ENCODE data around the gene CD82.
"Not testable (repeated sequence)": the region's sequence is repeated elsewhere in the genome, so short reads cannot be mapped to it uniquely, and the experiment has no call there.

CD82 gene

DNA sequence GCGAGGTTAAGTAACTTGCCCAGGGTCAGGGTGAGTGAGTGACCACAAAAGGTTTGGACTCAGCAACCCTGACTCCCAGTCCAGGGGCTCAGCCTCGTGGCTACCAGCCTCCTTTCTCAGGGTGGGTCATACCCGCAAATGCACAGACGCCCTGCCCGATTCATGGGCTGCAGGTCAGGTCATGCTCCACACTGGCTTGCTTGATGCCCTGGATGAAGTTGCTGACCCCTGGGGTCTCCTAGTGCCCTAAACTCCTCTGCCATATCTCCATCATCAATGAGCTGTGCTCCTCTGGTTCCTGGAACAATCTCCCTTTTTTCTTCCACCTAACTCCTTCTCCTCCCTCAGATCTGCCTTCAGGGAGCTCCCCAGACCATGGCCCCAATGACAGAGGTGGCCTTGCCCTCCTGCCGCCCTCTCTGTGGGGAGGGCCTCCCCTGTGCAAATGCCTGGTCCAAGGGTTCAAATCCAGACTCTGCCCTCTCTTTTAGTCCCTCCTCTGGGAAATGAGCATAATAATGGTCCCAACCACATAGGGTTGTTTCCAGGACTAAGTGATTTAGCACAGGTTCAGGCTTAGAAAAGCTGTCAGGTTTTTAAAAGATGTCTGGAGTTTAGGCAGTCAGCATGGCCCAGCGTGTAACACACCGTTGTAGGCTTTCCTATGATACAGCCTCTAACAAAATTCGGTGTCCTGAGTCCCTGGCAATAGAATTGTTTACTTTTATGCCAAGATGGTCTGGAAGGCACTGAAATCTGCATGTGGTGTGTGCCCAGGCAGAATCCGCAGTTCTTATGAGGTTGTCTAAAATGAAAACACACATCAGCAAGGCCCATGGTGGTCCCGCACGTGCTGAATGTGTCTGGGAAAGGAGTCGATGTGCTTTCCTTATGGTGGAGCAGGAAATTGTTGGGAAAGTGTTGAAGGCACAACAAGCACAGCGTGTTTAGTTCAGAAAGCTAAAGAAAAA is 63.6 kb downstream of the CD82 start:
- DNase-seq (ENCODE audit: extremely low read depth in 1 of 2, low read depth in 1 of 2), result no peak

DNA sequence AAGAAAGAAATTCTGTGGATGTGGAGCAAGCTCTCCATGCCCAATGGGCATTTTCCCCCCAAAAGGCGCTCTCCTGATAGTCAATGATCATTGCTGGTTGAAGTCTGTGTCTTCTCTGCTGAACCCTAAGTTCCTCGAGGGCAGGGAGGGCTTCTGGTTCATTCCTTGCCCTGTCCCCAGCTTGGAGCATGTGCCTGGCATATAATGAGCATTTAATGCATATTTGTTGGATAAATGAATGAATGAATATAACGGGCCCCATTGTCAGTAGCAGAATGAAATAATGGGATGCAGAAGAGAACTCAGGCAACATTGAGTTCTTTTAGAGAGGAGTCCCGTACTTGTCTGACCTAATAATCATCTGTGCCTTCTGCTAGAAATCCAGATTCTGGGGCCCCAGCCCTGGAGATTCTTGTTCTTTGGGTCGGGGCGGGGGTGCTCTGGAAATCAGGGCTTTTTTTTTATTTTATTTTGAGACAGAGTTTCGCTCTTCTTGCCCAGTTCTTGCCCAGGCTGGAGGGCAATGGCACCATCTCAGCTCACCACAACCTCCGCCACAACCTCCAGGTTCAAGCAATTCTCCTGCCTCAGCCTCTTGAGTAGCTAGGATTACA is 64.4 kb downstream of the CD82 start:
- DNase-seq (ENCODE audit: extremely low read depth in 1 of 2, low read depth in 1 of 2), result no peak

- DNase-seq (ENCODE audit: extremely low read depth in 1 of 2, low read depth in 1 of 2), result no peak
Measured at GRCh38 chr11:44630511-44631210, 65.2 kb downstream of the CD82 start.

GRCh38 chr11:44631831-44632230 is 66.4 kb downstream of the CD82 start:
- no peak for DNase-seq (ENCODE audit: extremely low read depth in 1 of 2, low read depth in 1 of 2)

GRCh38 chr11:44632466-44633123 is 67.1 kb downstream of the CD82 start:
- DNase-seq (ENCODE audit: extremely low read depth in 1 of 2, low read depth in 1 of 2), result no peak

GRCh38 chr11:44633641-44634040 is 68.2 kb downstream of the CD82 start:
- DNase-seq (ENCODE audit: extremely low read depth in 1 of 2, low read depth in 1 of 2), result no peak

DNA sequence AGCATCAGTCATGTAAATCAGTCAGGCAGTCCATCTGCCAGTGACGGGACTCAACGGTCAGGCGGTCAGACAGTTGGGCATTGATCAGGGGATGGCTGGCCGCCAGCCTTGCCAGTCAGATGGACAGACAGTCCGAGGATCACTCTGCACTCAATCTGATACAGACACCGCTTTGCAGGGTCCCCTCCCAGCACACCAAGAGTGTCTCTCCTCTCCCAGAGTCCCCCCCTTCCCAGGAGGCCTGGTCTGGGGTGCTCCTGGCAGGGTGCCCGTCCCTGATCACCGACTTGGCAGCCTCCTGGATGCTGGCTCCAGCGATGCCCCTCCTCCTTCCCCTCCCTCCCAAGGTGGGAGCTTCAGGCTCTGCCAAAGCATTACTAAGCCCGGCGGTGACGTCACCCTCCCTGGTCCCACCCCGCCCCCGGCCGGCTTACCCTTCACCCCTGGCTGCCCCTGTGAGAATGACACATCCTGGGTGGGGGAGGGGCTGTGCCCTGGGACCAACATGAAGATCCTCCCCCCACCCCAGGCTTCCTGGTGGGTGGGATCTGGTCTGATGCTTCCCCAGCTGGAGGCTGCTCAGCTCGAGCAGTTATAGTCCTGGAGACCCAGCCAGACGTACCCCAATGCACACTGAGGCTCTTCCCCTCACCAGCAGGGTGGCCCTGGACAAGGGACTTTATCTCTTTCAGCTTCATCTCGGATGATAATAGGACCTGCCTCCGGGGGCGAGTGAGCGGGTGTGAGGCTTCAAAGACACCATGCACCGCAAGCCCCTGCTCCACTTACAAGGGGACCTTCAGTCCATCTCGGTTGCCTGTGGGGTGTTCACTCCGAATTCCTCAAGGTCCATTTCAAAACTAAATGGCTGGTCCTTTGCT is 69.2 kb downstream of the CD82 start:
- peak in 1 of 2 donors; percentile 44 for DNase-seq (ENCODE audit: extremely low read depth in 1 of 2, low read depth in 1 of 2)

DNA sequence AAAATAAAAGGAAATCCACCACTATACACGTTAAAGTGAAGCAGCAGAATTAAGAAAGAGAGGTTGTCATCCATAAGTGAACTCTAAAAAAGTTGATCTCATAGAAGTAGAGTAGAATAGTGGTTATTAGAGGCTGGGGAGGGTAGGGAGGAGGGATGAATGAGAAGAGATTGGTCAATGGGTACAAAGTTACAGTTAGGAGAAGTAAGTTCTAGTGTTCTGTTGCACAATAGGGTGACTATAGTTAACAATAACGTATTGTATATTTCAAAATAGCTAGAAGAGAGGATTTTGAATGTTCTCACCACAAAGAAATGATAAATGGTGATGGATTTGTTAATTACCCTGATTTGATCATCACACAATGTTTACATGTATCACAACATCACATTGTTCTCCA is 72.0 kb downstream of the CD82 start:
- DNase-seq (ENCODE audit: extremely low read depth in 1 of 2, low read depth in 1 of 2), result no peak

DNA sequence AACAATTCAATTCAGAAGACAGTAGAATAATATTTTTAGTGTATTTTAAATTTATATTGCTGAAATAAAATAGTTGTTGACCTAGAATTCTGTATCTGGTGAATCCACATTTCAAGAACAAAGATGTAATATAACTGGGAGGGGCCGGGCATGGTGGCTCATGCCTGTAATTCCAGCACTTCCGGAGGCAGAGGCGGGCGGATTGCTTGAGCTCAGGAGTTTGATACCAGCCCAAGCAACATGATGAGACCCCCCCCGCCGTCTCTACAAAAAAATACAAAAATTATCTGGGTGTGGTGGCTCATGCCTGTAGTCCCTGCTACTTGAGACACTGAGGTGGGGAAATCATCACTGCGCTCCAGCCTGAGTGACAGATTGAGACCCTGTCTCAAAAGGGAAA is 72.6 kb downstream of the CD82 start:
- DNase-seq (ENCODE audit: extremely low read depth in 1 of 2, low read depth in 1 of 2), result no peak

DNA sequence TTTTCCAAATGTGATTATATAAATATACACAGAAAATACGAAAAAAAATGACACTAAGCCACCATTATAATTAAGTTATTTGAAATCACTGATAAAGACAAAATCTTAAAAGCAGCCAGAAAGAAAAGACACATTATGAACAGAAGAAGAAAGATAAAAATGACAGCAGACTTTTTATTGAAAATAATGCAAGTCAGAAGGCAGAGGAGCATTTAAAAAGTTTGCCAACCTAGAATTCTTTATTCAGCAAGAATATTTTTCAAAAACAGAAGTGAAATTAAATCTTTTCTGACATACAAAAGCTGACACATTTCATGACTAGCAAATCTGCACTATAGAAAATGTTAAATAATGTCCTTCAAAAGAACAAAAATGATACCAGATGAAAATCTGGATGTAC is 77.8 kb downstream of the CD82 start:
- no peak for DNase-seq (ENCODE audit: extremely low read depth in 1 of 2, low read depth in 1 of 2)

DNA sequence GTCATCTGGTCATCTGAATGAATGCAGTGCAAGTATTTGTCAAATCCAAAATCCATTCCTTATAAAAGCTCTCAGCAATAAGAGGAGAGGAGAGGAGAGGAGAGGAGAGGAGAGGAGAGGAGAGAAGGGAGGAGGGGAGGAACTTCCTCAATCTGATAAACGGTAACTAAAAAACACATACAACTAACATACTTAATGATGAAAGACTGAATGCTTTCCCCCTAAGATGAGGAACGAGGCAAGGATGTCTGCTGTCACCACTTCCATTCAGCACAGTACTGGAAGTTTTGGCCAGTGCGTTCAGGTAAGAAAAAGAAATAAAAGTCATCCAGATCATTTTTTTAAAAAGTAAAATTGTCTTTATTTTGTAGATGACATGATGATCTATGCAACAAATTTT is 80.4 kb downstream of the CD82 start:
- no peak for DNase-seq (ENCODE audit: extremely low read depth in 1 of 2, low read depth in 1 of 2)

DNA sequence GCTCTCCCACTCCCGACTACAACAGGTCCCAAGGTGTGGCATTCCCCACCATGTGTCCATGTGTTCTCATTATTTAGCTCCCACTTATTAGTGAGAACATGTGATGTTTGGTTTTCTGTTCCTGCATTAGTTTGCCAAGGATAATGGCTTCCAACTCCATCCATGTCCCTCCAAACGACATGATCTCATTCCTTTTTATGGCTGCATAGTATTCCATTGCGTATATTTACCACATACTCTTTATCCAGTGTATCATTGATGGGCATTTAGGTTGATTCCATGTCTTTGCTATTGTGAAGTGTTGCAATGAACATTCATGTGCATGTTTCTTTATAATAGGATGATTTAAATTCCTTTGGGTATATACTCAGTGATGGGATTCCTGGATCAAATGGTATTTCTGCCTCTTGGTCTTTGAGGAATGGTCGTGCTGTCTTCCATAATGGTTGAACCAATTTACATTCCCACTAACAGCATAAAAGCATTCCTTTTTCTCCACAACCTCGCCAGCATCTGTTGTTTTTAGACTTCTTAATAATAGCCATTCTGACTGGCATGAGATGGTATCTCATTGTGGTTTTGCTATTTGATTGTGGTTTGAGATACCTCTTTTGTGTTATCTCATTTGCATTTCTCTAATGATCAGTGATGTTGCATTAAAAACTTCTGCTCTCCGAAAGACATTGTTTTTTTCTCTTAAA is 81.9 kb downstream of the CD82 start:
- not testable (repeated sequence) for DNase-seq (ENCODE audit: extremely low read depth in 1 of 2, low read depth in 1 of 2)

- DNase-seq (ENCODE audit: extremely low read depth in 1 of 2, low read depth in 1 of 2), result no peak
Measured at GRCh38 chr11:44648109-44648508, 82.6 kb downstream of the CD82 start.

DNA sequence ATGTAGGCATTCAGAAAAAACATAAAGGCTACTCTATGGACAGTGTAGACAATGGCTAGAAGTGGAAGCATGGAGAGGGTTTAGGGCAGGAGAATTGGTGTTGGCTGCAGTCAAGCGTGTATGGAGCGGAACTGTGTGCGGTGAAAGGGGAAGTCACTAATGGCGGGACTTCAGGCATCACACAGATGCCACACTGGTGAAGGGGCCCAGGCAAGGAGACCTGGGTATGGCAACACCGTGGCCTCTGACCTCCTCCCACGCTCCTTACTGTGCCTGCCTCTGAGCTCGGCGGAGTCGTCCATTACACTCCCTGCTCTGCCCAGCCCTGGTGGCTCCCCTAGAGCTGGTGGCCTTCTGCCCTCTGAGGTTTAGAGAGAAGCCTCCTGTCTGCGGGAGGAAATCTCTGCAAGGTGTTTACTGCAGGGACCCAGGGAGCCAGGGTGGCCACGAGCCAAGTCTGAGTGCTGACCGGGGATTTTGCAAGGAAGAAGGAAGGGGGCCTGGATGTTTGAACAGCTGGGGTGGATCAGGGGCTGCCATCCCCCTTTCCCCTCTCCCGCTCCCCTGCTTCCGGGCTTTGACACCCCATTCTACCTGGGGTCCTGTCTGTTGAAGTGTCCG is 86.2 kb downstream of the CD82 start:
- DNase-seq (ENCODE audit: extremely low read depth in 1 of 2, low read depth in 1 of 2), result no peak

GRCh38 chr11:44652901-44653644 is 87.6 kb downstream of the CD82 start:
- no peak for DNase-seq (ENCODE audit: extremely low read depth in 1 of 2, low read depth in 1 of 2)

DNA sequence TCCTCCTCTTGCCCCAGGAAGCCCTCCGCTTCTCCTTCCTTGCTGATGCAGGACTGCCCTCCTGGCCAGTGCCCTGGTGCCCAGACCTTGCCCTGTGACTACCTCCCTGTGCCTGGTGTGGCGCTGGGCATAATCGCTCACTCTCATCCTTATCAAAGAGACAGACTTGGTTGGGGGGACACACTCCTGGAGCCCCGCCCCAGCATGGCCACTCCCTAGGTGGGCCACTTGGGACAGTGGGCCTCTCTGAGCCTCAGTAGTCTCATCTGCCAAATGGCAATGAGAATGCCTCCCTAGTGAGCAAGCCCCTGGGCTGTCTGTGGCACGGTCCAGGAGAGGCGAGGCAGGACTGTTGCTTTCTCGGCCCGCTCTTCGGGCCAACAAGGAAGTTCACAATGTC is 88.6 kb downstream of the CD82 start:
- DNase-seq (ENCODE audit: extremely low read depth in 1 of 2, low read depth in 1 of 2), result no peak

DNA sequence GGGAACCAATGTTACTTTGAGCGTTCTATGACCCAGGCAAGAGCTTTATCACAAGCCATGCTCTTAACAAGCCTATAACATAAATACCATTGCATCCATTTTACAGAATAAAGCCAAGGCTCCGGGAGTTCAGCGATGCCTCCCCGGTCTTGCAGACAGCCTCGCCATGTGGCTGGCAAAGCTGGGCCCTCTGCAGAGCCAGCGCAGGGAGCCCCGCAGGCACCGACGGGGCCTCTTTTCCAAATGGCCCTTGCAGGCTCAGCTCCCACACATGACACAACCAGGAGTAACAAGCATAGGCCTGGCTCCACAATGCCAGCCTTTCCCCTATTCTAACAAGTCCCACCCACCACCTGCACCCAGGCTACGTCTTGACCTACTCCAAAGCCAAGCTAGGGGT is 89.1 kb downstream of the CD82 start:
- DNase-seq (ENCODE audit: extremely low read depth in 1 of 2, low read depth in 1 of 2), result no peak

DNA sequence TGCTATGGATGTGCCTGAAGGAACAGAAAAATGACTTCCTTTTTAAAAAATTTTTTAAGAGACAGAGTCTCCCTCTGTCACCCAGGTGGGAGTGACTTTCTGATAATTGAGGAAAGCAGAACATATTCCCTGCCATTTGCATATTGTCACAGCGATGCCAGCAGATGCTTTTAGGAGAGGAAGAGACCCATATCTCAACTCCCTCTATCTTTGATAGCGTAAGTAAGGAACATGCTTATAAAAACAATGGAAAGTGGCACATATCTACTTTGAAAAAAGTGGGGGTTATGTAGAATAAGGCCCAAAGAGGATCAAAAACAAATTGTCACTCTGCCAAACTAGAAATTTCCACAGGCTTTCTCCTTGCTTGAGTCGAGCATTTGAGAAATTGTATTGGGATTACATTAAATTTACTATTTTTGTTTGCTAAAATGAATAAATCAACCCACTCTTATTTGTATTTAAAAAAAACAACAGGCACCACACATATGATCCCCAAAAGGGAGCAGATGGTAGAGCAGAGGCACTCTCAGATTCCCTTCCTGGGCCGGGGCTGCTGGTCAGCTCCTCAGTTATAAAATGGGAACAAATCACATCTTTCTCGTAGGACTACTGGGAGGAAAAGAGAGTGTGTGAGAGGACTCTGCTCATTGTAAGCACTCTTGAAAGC is 92.5 kb downstream of the CD82 start:
- no peak for DNase-seq (ENCODE audit: extremely low read depth in 1 of 2, low read depth in 1 of 2)

Measured in stimulated activated CD8-positive, alpha-beta memory T cell treated with anti-CD3 and anti-CD28 coated beads, Interleukin-7, amount 100 ng/mL, for 48 hours (primary cell).